Measurements from ENCODE around the gene ART4. TPM values are rescaled to one million over a fixed set of nuclear protein-coding genes. Genes with fewer than 3 reads are reported as not detected.

Gene ART4
- total RNA-seq, 1 donor from 2014 or later: not detected

DNA sequence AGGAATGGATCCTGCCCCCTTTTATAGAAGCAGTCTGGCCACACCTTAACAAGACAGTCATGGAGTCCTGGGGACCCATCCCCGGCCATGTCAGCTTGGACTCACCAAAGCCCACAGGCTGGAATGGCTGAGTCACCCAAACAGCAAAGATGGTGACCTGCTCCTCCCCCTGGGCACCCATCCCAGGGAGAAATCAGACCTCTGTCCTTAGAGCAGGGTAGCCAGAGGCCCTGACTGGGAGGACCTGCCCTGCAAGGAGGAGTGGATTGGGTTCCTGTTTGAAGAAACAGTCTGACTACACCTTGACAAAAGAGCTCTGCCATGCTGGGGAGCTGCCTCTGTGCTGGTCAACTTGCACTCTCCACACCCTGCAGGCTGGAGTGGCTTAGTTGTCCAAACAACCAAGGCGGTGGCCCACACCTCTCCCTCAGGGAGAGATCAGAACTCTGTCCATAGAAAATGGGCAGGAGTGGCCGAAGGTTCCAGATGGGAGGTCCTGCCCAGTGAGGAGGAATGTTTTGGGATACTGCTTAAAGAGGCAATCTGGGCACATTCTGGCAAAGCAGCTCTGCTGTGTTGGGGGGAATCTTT, 25.7 kb upstream of the ART4 start:
- Histone ChIP-seq H3K4me3 (ENCODE audit: insufficient read depth, low read depth, low read length) (no peak overlapping the region), H4K20me1 (ENCODE audit: insufficient read depth, low read length) (no peaks in the 10 kb centered on the region), H3K9ac (ENCODE audit: low read length) (no peak overlapping the region), H3K36me3 (ENCODE audit: insufficient read depth, low read length) (no peaks in the 10 kb centered on the region), H3K4me2 (ENCODE audit: low read length) (no peak overlapping the region), H3K79me2 (ENCODE audit: insufficient read depth, low read length) (no peaks in the 10 kb centered on the region), H3K9me3 (ENCODE audit: insufficient read depth, low read depth, low read length) (no peaks in the 10 kb centered on the region), H3K4me1 (ENCODE audit: insufficient read depth, low read length) (no peaks in the 10 kb centered on the region), H3K27ac (ENCODE audit: low read depth, low read length) (no peak overlapping the region), H2AFZ (ENCODE audit: low read depth, low read length) (peak overlapping the region; percentile 26), H3K27me3 (ENCODE audit: insufficient read depth, low read length) (no peaks in the 10 kb centered on the region)
- peaks cover 7% of the 10 kb centered on the region for H3K9me3 Mint-ChIP-seq (ENCODE audit: unreplicated experiment)
- no peak overlapping the region for H3K4me3 Mint-ChIP-seq (ENCODE audit: unreplicated experiment)
- no peaks in the 10 kb centered on the region for H3K27me3 Mint-ChIP-seq (ENCODE audit: low read depth, unreplicated experiment)
- FAIRE-seq (no peak), DNase-seq (ENCODE audit: low read depth) (no peak)
- peaks cover 2% of the 10 kb centered on the region for H3K36me3 Mint-ChIP-seq (ENCODE audit: low read depth, unreplicated experiment)
- no peak for TF ChIP-seq EZH2 (IDR thresholded peaks at IDR 0.05; ENCODE audit: insufficient read depth, low read length)
- TF ChIP-seq, protein P1, sequence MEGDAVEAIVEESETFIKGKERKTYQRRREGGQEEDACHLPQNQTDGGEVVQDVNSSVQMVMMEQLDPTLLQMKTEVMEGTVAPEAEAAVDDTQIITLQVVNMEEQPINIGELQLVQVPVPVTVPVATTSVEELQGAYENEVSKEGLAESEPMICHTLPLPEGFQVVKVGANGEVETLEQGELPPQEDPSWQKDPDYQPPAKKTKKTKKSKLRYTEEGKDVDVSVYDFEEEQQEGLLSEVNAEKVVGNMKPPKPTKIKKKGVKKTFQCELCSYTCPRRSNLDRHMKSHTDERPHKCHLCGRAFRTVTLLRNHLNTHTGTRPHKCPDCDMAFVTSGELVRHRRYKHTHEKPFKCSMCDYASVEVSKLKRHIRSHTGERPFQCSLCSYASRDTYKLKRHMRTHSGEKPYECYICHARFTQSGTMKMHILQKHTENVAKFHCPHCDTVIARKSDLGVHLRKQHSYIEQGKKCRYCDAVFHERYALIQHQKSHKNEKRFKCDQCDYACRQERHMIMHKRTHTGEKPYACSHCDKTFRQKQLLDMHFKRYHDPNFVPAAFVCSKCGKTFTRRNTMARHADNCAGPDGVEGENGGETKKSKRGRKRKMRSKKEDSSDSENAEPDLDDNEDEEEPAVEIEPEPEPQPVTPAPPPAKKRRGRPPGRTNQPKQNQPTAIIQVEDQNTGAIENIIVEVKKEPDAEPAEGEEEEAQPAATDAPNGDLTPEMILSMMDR (IDR thresholded peaks at IDR 0.05; ENCODE audit: insufficient read depth, low read depth, low read length): no peak
- no peak overlapping the region for H3K27ac Mint-ChIP-seq (ENCODE audit: unreplicated experiment)
- no peaks in the 10 kb centered on the region for H3K4me1 Mint-ChIP-seq (ENCODE audit: low read depth, unreplicated experiment)

DNA sequence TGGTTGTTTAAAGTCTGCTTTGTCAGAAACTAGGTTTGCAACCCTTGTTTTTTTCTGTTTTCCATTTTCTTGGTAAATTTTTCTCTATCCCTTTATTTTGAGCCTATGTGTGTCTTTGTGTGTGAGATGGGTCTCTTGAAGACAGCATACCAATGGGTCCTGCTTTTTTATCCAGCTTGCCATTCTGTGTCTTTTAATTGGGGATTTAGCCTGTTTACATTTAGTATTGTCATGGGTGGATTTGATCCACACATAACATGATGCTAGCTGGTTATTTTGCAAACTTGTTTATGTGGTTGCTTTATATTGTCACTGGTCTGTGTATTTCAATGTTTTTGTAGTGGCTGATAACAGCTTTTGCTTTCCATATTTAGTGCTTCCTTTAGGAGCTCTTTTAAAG, 17.2 kb upstream of the ART4 start:
- Histone ChIP-seq H3K36me3 (ENCODE audit: insufficient read depth, low read length) (no peaks in the 10 kb centered on the region), H3K27me3 (ENCODE audit: insufficient read depth, low read length) (no peaks in the 10 kb centered on the region), H3K4me3 (ENCODE audit: insufficient read depth, low read depth, low read length) (no peak overlapping the region), H3K9me3 (ENCODE audit: insufficient read depth, low read depth, low read length) (no peaks in the 10 kb centered on the region), H4K20me1 (ENCODE audit: insufficient read depth, low read length) (no peaks in the 10 kb centered on the region), H3K4me1 (ENCODE audit: insufficient read depth, low read length) (no peaks in the 10 kb centered on the region), H3K79me2 (ENCODE audit: insufficient read depth, low read length) (no peaks in the 10 kb centered on the region), H2AFZ (ENCODE audit: low read depth, low read length) (no peak overlapping the region), H3K27ac (ENCODE audit: low read depth, low read length) (no peak overlapping the region), H3K9ac (ENCODE audit: low read length) (no peak overlapping the region), H3K4me2 (ENCODE audit: low read length) (no peak overlapping the region)
- H3K4me3 Mint-ChIP-seq (ENCODE audit: unreplicated experiment): no peak overlapping the region
- FAIRE-seq (no peak), DNase-seq (ENCODE audit: low read depth) (no peak)
- H3K27ac Mint-ChIP-seq (ENCODE audit: unreplicated experiment): no peak overlapping the region
- H3K4me1 Mint-ChIP-seq (ENCODE audit: low read depth, unreplicated experiment): no peaks in the 10 kb centered on the region
- no peaks in the 10 kb centered on the region for H3K27me3 Mint-ChIP-seq (ENCODE audit: low read depth, unreplicated experiment)
- no peaks in the 10 kb centered on the region for H3K36me3 Mint-ChIP-seq (ENCODE audit: low read depth, unreplicated experiment)
- H3K9me3 Mint-ChIP-seq (ENCODE audit: unreplicated experiment): peaks cover 17% of the 10 kb centered on the region
- TF ChIP-seq, protein P1 (IDR thresholded peaks at IDR 0.05; ENCODE audit: insufficient read depth, low read depth, low read length): no peak
- no peak for TF ChIP-seq EZH2 (IDR thresholded peaks at IDR 0.05; ENCODE audit: insufficient read depth, low read length)

DNA sequence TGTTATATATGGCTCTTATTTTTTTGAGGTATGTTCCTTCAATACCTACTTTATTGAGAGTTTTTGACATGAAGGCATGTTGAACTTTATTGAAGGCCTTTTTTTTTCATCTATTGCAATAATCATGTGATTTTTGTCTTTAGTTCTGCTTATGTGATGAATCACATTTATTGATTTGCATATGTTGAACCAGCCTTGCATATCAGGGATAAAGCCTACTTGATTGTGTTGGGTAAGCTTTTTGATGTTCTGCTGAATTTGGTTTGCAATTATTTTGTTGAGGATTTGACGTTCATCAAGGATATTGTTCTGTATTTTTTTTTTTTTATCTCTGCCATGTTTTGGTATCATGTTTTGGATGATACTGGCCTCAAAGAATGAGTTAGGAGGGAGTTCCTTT, 15.2 kb upstream of the ART4 start:
- Histone ChIP-seq H3K9me3 (ENCODE audit: insufficient read depth, low read depth, low read length) (no peaks in the 10 kb centered on the region), H3K4me3 (ENCODE audit: insufficient read depth, low read depth, low read length) (no peak overlapping the region), H3K79me2 (ENCODE audit: insufficient read depth, low read length) (no peaks in the 10 kb centered on the region), H3K9ac (ENCODE audit: low read length) (no peak overlapping the region), H4K20me1 (ENCODE audit: insufficient read depth, low read length) (no peaks in the 10 kb centered on the region), H2AFZ (ENCODE audit: low read depth, low read length) (no peak overlapping the region), H3K4me1 (ENCODE audit: insufficient read depth, low read length) (no peaks in the 10 kb centered on the region), H3K27me3 (ENCODE audit: insufficient read depth, low read length) (no peaks in the 10 kb centered on the region), H3K27ac (ENCODE audit: low read depth, low read length) (no peak overlapping the region), H3K4me2 (ENCODE audit: low read length) (no peak overlapping the region), H3K36me3 (ENCODE audit: insufficient read depth, low read length) (no peaks in the 10 kb centered on the region)
- TF ChIP-seq, protein P1 (IDR thresholded peaks at IDR 0.05; ENCODE audit: insufficient read depth, low read depth, low read length): no peak
- TF ChIP-seq EZH2 (IDR thresholded peaks at IDR 0.05; ENCODE audit: insufficient read depth, low read length): no peak
- FAIRE-seq (no peak), DNase-seq (ENCODE audit: low read depth) (no peak)
- H3K36me3 Mint-ChIP-seq (ENCODE audit: low read depth, unreplicated experiment): no peaks in the 10 kb centered on the region
- H3K27ac Mint-ChIP-seq (ENCODE audit: unreplicated experiment): no peak overlapping the region
- H3K4me3 Mint-ChIP-seq (ENCODE audit: unreplicated experiment): no peak overlapping the region
- no peaks in the 10 kb centered on the region for H3K27me3 Mint-ChIP-seq (ENCODE audit: low read depth, unreplicated experiment)
- H3K9me3 Mint-ChIP-seq (ENCODE audit: unreplicated experiment): peaks cover 17% of the 10 kb centered on the region
- H3K4me1 Mint-ChIP-seq (ENCODE audit: low read depth, unreplicated experiment): no peaks in the 10 kb centered on the region

Measured in astrocyte (in vitro differentiated cells and primary cell).